Eye (tissue), 1 donor: Measurements from ENCODE around the gene TPD52L3.

ENCODE experiments used
- DNase-seq: peaks from one replicate; pipeline ENCODE4 v3.0.0-alpha.2; 2015

TPD52L3 gene

GRCh38 chr9:6328103-6328502, at the start of gene TPD52L3:
TPD52L3 (plus strand) TSS chr9:6328375; CDS start chr9:6328596, 221 bp downstream.
- DNase-seq: no peak

GRCh38 chr9:6301858-6302257, 26.3 kb upstream of the TPD52L3 start:
- DNase-seq: no peak

- no peak for DNase-seq
Measured at GRCh38 chr9:6302417-6302816, 25.8 kb upstream of the TPD52L3 start.

GRCh38 chr9:6304232-6304631, 23.9 kb upstream of the TPD52L3 start:
- DNase-seq: no peak

- DNase-seq: peak; percentile 61
Measured at GRCh38 chr9:6305954-6306563, 22.1 kb upstream of the TPD52L3 start.

- DNase-seq: no peak
Measured at GRCh38 chr9:6307551-6308096, 20.6 kb upstream of the TPD52L3 start.

GRCh38 chr9:6330958-6331634, 2.9 kb downstream of the TPD52L3 start:
- DNase-seq: no peak

- no peak for DNase-seq
Measured at GRCh38 chr9:6334305-6334704, 6.1 kb downstream of the TPD52L3 start.

GRCh38 chr9:6348766-6349165, 20.6 kb downstream of the TPD52L3 start:
- DNase-seq: no peak

GRCh38 chr9:6351737-6352136, 23.6 kb downstream of the TPD52L3 start:
- DNase-seq: no peak

- DNase-seq: peak; percentile 66
Measured at GRCh38 chr9:6354072-6354686, 26.0 kb downstream of the TPD52L3 start.

- DNase-seq: peak; percentile 2
Measured at GRCh38 chr9:6355728-6356127, 27.6 kb downstream of the TPD52L3 start.

- DNase-seq: no peak
Measured at GRCh38 chr9:6356441-6356840, 28.3 kb downstream of the TPD52L3 start.

GRCh38 chr9:6356904-6357303, 28.7 kb downstream of the TPD52L3 start:
- no peak for DNase-seq

GRCh38 chr9:6367128-6367890, 39.1 kb downstream of the TPD52L3 start:
- no peak for DNase-seq

- DNase-seq: no peak
Measured at GRCh38 chr9:6368831-6369230, 40.7 kb downstream of the TPD52L3 start.
